ENCODE results near the gene LCLAT1.

Gene LCLAT1

DNA sequence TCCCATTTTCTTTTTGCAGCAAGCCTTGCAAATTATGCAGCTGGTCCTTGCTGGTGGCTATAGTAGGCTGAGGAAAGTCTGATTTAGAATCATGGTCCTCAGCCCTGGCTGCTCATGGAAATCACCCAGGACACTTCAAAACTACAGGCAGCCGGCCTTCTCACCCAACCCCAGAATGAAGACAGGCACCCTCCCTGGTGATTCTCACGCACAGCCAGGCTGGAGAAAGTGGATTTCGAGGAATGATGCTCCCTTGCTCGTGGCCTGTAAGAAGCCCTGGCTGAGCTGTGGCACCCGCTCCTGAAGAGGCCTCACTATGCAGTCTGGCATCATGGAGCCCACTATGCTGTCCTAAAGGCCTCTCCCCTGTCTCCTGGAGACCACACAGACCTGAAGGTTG is 202.8 kb downstream of the LCLAT1 start:
- no peak for DNase-seq

DNA sequence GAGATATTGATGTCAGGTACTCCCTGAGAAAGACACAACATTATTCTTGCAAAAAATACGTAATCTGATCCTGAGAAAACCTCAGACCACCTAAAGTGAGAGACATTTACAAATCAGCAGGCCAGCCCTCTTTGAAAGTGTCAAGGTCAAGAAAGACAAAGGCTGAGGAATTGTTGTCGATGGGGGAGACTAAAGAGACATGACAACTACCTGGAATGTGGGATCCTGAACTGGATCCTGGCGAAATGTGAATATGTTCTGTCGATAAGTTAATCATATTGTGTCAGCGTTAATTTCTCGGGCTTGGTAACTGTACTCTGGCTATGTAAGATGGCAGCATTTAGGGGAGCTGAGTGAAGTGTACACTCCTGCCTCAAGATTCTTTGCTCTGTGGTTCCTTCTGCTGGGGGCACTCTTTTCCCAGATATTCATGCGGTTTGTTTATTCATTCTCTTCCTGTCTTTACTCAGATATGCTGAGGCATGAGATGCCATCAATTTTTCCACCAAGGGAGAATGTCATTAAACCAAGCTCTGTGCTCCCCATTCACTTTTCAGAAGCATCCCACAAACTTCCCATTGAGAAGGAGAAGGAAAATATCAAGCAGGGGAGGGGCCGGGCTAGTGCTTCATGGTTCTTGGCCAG is 205.3 kb downstream of the LCLAT1 start:
- no peak for DNase-seq

DNA sequence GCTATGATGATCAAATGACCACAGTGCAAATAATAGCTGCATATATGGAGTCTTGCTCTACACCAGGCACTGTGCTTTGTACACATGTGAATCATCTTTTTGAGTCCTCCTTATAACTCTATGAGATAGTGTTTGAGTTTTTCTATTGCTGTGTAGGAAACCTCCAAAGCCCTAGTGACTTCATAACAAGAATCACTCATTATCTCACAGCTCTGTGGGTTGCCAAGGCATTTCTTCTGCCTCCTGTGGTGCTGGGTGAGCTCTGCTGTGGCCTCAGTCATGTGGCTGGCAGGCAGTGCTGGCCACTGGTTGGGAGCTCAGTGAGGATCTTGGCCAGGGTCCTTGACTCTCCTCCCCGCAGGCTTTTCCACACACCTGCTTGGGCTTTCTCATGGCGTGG is 206.8 kb downstream of the LCLAT1 start:
- no peak for DNase-seq

DNA sequence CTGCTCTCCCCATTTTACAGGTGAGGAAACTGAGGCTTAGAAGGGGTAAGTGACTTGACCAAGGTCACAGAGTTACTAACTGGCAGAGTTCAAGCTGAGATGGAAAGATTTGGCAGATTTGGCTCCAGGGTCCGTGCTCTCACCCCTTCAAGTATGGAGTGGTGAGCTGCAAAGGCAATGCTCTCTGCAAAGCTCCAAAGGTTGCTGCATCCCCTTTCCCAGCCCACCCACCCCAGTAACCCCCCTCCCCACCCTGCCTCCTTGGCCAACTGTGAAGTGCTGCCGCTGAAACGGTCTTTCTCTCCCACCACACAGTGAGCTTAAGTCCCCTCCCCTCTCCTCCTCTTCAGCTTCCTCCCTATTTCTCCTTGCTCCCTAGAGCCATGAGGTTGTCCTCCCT is 207.4 kb downstream of the LCLAT1 start:
- no peak for DNase-seq

DNA sequence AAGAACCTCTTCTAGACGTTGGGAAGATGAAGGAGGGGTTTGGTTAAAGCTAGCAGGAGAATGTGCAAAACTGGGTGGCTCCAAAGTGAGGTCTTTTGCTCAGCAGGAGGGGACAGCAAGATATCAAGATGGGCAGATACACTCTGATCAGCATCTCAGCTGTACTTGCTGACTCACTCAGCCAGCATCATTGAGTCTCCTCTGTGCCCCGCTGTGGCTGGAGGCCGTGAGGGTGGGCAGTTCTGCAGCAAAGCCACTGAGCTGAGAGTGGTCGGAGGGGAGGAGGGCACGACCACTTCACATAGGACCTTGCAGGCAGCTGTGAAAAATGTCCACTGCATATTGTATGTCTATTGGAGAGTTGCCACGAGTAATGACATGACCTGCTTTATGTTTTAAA is 208.2 kb downstream of the LCLAT1 start:
- no peak for DNase-seq

DNA sequence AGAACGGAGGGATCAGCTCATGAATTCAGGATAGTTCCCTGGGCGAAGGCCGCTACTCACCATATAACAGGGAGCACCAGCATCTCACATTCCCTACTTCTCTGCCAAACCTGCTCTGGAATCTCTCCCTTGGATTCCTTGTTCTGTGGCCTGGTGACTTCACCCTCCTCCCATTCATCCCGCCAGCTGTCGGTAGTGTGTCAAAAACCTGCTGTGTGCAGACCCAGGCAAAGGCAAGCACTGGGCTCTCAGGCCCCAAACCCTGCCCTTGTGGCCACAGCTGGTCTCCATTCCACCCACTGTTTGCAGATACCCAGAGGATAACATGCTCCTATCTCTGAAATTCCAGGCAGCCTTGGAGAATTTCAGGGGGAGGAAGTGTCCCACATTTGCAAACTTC is 208.6 kb downstream of the LCLAT1 start:
- peak; percentile 62 for DNase-seq

DNA sequence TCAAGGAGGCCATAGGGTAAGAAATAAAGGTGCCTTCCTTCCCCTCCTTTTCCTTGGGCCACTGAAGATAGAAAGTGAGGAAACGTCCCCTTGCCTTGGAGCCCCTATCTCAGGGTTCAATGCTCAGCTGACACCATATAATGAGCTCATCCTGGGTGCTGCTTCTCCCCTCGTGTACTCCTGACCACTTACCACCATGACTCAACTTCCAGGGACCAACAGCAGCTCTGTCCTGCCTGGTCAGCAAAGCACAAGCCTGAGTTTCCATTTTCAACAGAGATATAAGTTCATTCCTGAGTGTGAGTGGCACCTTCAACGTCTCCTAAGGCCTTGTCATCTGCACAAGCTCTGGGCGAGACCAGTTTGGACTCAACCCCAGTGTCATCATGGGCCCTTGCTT is 209.0 kb downstream of the LCLAT1 start:
- DNase-seq = no peak

DNA sequence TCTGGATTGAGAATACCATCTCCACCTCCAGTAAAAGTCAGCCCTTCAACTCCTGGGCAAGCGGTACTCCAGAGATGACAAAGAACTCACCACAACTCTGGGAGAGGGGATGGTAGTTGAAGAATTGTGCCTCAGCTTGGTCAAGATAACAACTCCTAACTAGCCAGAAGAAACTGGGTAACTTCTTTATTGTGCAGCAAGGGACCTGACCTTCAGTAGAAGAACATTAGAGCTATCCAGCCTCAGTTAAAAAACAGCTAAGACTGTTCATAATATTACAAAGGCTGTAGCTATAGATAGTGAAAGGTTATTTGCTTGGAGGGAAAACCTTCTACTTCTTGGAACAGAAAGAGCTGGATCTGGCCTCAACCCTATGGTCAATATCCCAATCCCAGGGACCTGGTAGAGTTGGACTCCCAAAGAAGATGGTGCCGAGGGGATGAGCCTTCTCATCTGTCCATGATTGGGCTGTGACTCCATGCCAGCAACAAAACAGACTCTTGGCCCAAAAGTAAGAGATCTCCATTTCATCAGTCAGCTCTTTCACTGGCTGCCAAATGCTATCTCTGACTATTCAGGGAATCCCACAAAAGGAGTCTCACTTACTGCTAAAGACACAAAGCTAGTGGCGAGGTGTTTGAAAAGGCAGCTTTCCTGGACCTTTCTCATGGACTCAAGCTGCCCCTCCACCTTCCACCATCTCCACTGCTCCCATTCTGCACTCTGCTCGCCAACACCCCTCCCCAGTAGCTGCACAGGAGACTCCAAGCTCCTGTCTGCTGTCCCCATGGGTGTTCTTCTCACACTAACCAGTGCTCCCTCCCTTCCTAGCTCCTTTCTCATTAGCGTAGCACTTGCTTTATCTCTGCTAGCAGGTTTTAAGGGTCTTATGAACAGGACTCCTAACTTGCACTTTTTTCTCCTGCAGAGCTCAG is 214.4 kb downstream of the LCLAT1 start:
- DNase-seq = no peak

DNA sequence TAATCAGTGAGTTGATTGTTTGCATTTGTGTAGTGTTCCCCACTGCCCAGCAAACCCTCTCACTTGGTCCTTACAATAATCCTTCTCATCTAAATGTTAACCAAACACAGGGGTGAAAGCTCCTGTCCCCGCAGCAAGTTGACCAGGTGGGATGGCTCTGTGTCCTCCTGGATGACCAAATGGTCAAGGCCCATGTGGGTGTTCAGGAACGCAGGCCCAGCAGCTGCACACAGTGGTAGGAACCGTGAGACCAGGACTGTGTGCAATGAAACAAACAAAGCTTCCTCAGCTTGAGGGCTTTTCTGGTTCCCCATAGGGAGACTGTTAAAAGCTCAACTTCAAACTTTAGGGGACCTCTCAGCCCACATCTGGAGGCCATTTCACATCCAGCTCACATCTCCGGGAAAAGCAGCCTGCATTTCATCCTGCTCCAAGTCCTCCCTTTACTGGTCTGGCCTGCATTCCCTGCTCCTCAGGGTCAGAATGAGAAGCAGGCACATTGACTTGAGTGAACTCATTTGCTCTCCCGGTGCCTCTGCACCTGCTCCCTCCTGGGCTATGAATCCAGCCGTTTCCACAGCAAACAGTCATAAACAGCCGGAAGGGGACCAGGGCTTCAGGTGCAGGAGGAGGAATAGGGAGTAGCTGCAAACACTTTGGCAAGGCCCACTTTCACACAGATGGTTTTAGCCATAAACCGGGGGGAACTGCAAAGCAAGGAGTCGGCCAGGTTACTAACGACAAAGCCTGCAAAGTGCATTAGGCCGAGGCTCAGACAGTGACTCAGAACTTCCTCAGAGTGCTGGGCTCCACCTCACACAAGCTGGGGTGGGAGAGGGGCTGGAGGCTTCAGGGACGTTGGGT is 215.5 kb downstream of the LCLAT1 start:
- peak; percentile 89 for DNase-seq

DNA sequence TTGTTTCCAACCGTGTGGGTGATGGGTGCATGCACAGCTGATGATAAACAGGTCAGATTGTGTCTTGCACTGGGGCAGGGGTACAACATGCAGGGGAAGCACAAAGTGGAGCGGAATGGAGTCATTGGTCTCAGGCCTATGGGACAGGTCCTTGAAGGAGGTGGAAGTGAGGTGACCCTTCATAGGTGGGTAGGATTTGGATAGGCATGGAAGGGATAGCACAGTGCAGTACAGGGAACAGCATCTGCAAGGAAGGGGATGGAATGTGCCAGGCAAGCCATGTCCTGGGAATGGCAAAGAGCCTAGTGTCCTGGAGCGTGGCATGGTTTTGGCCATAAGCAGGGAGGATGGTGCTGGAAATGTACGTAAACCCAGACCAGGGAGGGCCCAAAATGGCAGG is 216.3 kb downstream of the LCLAT1 start:
- DNase-seq = no peak

DNA sequence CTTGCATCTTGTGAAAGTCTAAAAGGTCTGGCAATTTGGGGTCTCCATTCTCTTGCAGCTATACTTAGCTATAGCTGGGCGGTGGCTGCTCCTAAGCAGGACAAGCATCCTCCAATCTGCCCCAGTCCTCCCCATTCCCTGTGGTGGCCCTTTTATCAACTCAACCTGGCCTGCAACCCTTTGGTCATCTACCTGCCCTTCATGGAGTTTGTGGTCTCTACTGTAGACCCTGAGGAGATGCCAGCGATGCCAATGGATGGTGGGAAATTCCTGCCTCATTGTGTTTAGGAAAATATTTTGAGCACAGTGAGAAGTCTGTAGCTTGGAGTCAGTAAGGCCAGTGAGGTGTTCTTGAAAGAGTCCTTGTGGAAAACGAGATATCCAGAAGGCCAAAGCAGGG is 216.8 kb downstream of the LCLAT1 start:
- no peak for DNase-seq

DNA sequence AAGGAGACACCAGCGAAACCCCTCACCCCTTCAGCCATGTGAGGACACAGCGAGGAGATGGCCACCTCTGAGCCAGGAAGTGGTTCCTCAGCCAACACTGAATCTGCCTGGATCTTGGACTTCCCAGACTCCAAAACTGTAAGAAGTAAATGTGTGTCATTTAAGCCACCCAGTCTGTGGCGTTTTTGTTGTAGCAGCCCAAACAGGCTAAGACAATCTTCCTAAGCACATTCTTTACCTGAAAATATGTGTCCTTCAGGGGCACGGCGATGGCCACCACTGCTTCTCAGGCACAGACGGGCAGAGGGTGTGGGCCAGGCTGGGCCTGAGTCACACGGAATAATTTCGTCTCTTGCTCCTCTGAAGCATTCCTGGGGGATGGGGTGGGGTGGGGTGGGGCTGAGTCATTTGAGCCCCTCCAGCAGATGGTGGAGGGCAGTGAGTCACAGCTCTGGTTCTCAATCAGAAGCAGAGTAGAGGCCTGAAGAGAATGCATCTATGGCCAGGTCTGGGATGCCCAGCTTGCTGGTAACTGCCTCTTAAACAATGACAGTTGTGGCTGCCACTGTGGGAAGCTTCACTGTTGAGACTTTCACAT is 217.8 kb downstream of the LCLAT1 start:
- peak; percentile 53 for DNase-seq

DNA sequence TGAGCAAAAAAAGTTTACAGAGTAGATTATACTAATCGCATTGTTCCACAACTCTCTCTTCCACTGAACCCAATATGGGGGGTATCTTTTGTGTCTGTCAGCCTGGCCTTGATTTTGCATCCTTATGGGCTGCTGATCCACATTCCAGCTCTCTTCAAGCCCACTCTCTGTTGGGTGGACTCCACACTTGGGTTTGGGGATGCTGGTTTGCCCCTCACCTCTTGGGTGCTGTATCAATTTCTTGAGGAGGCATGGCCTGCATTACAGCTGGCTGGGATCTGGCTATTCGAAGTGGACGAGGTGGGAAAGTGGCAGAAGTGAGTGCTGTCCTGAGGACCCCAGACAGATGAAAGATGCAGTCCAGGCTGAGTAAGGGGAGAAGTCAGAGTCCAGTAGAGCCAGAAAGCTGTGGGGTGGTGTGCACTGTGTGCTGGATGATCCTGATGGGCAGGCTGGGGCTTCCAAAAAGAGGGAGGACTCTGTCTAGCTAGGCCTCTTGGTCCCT is 218.8 kb downstream of the LCLAT1 start:
- no peak for DNase-seq

DNA sequence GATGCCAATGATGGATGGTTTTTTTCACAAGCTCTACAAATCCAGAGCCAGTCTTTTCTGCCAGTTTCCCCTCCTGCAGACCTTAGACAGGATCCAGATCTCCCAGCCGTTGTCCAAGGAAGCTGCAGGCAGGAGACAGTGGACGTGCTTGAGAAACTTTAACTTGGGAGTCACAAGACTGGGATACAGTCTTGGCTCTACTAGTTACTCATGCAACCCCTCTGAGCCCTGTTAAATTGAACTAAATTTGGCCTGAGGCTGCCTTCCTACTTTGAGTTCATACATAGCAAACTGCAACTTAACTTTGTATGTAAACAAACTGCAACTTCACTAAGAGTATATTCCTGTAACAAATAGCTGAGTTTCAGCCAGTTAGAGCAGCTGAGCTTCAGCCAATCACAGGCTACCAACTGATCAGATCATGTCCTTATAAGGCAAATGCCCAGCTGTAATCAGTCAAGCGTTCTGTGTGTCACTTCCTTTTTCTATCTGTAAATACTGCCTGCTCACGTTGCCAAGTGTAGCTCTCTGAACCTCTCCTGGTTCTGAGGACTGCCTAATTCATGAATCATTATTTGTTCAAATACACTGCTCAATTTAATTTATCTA is 219.3 kb downstream of the LCLAT1 start:
- no peak for DNase-seq

DNA sequence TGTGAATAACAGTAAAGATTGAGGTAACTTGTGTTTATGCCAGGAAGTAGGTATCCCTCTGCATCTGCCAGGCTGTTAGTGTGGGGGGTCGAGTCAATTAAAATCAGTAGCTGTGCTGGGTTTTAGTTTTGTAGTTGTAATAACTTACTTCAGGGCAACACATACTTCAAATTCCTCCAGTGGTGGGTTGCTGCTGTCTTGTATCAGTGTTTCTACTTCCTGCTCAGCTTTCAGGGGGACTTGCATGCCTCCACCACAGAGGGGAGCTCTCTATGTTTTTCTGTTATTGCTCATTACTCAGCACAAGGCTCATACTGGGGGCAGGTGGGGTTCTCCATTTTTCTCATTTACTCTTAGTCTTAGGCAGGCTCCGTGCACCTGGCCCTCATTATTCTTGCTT is 223.4 kb downstream of the LCLAT1 start:
- no peak for DNase-seq

DNA sequence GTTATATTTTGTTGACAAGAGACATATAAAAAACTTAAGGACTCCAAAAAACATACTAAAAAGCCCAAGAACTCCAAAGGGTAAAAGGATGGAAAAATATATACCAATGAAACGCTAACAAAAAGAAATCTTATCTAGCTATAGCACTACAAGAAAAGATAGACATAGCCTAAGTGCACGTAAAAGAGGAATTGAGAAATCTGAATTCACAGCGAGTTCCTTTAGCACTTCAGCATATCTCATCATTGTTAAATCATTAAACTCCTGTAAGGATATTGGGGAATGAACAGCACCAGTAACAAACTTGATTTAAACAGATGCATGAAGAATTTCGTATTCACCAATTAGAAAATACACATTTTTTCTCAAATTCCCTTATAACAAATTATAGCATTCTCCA is 226.1 kb downstream of the LCLAT1 start:
- DNase-seq = no peak

DNA sequence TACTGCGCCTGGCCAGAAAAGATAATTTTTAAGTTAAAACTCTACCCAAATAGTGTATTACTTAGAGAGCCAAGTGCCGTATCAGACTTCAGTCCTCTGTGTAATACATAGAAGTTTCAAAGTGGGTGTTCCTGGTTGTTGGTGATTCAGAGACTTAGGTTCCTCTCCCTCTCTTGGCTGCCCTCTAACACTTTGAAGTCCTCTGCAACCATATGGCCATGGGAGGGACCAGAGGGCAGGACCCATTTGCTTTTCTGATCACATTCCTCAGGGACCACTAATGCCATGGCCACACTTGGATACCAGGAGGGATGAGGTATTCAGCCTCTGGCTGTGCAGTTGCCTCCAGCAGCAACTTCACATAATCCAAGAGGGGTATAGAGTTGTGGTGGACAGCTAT is 228.7 kb downstream of the LCLAT1 start:
- no peak for DNase-seq

DNA sequence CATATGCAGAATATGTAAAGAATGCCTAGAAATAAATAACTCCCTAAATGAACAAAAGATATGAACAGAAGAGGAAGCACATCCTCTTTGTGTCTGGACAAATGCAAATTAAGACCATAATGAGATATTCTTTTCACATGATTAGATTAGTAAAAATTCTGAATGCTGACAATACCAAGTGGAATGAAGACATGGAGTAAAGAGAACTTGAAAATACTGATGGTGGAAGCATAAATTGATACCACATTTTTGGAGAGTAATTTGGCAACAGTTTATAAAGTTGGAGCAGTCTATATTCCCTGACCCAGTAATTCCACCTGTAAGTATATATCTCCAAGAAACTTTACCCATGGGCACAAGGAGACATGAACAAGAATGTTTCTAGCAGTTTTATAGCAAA is 230.2 kb downstream of the LCLAT1 start:
- no peak for DNase-seq

DNA sequence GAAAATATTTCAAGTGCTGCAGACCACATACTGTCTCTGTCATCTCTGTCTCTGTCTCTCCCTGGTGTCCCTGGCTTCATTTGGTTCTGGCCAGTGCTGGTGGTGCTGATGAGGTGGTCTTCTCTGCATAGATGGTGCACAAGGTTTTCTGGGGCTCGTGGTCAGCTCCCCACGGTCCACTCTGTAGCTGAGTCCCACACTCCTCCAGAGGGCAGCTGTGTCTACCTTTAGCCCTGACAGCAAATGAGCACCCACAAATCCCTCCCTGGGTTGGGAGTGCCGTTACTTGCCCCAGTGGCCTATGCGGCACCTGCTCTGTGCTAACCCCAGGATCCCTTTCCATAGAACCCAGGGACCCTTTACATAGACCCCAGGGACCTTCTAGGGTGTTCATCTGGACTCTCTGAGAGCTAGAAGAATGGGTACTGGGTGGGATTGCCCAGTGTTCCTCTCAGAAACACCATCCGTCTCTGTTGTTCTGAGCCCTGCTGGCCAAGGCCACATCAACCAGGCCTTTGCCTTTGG is 230.9 kb downstream of the LCLAT1 start:
- DNase-seq = no peak

DNA sequence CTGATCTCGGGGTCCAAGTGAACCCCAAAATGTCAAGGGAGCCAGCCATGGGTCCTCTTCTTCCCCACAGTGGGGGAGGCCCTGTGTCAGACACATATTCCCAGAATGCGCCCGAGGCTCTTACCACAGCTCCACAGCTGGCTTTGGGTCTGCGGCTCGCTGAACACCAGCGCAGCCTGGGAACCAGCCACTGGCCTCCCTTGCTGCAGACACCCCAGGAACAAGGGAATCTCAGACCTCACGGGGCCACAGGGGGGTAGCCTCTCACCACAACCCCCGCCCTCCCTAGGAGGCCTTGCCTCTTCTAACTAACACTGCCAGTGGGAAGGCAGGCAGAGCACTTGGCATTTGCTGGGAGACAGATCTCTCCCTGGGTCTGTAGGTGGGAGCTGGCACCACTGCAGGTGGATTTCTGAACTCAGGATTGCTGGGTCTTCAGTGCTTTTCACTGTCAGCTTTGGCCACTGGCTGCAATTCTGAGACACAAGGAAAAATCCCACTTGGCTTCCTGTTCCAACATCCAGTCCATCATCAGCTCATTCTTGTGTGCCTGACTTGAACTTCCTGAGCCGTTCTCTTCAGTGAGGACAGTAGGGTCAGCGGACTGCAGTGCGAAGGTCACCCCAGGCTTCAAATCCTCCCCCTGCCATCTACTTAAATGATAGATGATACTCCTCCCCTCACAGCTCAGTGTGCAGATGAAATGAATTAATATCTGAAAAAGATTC is 231.5 kb downstream of the LCLAT1 start:
- no peak for DNase-seq

DNA sequence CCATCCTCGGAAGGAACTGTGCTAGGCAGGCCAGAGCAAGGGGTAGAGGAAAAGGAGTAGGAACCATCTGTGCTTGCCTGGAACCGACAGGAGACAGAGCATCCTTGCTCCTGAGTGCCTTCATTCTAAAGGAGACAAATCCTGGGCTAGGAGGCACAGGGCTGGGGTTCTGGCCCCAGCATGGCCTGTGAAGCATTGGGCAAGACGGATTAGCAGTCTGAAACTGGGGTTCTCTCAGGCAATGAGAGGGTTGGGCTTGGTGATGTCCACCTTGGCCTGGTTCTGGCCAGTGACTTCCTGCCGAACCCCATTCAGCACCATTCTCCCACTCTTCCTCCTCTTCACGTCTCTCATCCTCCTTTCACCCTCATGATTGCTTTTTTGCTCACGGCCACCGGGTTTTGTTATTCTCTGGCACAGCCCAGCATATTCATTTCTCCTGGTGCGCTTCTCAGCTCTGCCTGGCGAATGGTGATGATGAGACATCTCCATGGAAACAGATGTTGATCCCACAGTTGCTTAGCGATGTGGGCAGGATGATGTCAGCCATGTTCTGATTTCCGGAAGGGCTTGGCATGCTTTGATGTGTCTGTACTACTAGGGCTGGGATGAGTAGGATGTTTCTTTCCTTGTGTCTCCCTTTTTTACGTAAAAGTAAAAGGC is 232.5 kb downstream of the LCLAT1 start:
- no peak for DNase-seq

All from left hindlimb (tissue), 1 donor.